Prostate gland (tissue), 2 donors: ENCODE measurements around the gene KLK7.

Experiments
- CTCF ChIP-seq, 4 experiments: fragments of 200-600 bp in 2 of 4; fragments of 450-650 bp in 2 of 4; sonication (generic) in 2 of 4; IDR thresholded peaks; 1 replicate in 3 of 4; 2 replicates in 1 of 4; pipeline ENCODE4 v1.5.1; 2016 to 2019; ENCODE audit warnings: antibody characterized with exemption in 4 of 4, mild to moderate bottlenecking in 2 of 4, moderate library complexity in 2 of 4
- POLR2AphosphoS5 ChIP-seq: sonication (generic); formaldehyde crosslinking; IDR thresholded peaks from one replicate; pipeline ENCODE4 v1.6.1; 2017; ENCODE audit warnings: antibody characterized with exemption

GRCh38 chr19:50967929-50968715 is 15.6 kb downstream of the KLK7 start:
- TF ChIP-seq CTCF (IDR thresholded peaks at IDR 0.05): no peak
- TF ChIP-seq POLR2AphosphoS5: no peak
